Suprapubic skin (tissue), 4 donors: ENCODE results near the gene CLEC16A.

Source experiments
- CTCF ChIP-seq, 2 donors: fragments of 200-600 bp in 1 of 2; fragments of 450-650 bp in 1 of 2; sonication (generic) in 1 of 2; IDR thresholded peaks; one replicate each; pipeline ENCODE4 v1.5.1; 2016 to 2019; ENCODE audit warnings: antibody characterized with exemption in 2 of 2, mild to moderate bottlenecking in 1 of 2, moderate library complexity in 1 of 2
- EP300 ChIP-seq: sonication (generic); formaldehyde crosslinking; IDR thresholded peaks from one replicate; pipeline ENCODE4 v1.6.1; 2017; ENCODE audit warnings: antibody characterized with exemption
- POLR2A ChIP-seq, 2 donors: fragments of 450-650 bp; IDR thresholded peaks; one replicate each; pipeline ENCODE4 v1.6.1; 2017; ENCODE audit warnings: antibody characterized with exemption in 2 of 2, mild to moderate bottlenecking in 2 of 2, moderate library complexity in 2 of 2
- POLR2AphosphoS5 ChIP-seq, 3 donors: sonication (generic); formaldehyde crosslinking; IDR thresholded peaks; one replicate each; pipeline ENCODE4 v1.6.1; 2017; ENCODE audit warnings: antibody characterized with exemption in 3 of 3

- TF ChIP-seq POLR2AphosphoS5 (IDR thresholded peaks at IDR 0.05) (no peak), CTCF (IDR thresholded peaks at IDR 0.05) (no peak), EP300 (no peak), POLR2A (IDR thresholded peaks at IDR 0.05) (no peak)
These were observed 247.3 kb downstream of the CLEC16A start for GRCh38 chr16:11191665-11192064.
